Stimulated activated naive B cell treated with anti-CD40 and anti-IgM and Interleukin-4, amounts not matched to agents 10 μg/mL and 1 μg/mL and 100 μg/mL, for 72 hours (primary cell): ENCODE measurements around the gene CACNA1C.

Experiments used
- ATAC-seq, 2 donors: fragments of 150-1000 bp; cut with Tn5 transposase; replicated peaks; 2 replicates each; pipeline ENCODE4 v1.10.0; 2021; ENCODE audit warnings: moderate library complexity in 1 of 2
- DNase-seq: peaks from one replicate; pipeline ENCODE4 v3.0.0; 2021
- H3K27ac Mint-ChIP-seq: one replicate; pipeline ENCODE4 v1.8.0; 2022; ENCODE audit warnings: mild to moderate bottlenecking, mixed read lengths
- H3K27me3 Mint-ChIP-seq, 2 donors: one replicate each; pipeline ENCODE4 v1.8.0; 2022; ENCODE audit warnings: mixed read lengths in 2 of 2
- H3K36me3 Mint-ChIP-seq, 2 donors: one replicate each; pipeline ENCODE4 v1.8.0; 2022; ENCODE audit warnings: mixed read lengths in 2 of 2, mild to moderate bottlenecking in 1 of 2
- H3K4me1 Mint-ChIP-seq, 2 donors: one replicate each; pipeline ENCODE4 v1.8.0; 2022; ENCODE audit warnings: mixed read lengths in 2 of 2, mild to moderate bottlenecking in 1 of 2
- H3K4me3 Mint-ChIP-seq, 2 donors: one replicate each; pipeline ENCODE4 v1.8.0; 2022; ENCODE audit warnings: mild to moderate bottlenecking in 2 of 2, mixed read lengths in 2 of 2, moderate library complexity in 1 of 2
- H3K9me3 Mint-ChIP-seq, 2 donors: one replicate each; pipeline ENCODE4 v1.8.0; 2022; ENCODE audit warnings: mixed read lengths in 2 of 2, mild to moderate bottlenecking in 1 of 2

The CACNA1C gene

GRCh38 chr12:2271961-2272360, 219.2 kb downstream of the CACNA1C start:
- DNase-seq (no peak), ATAC-seq (no peak)
- Mint-ChIP-seq H3K27me3 (no peaks in the 10 kb centered on the region), H3K9me3 (no peaks in the 10 kb centered on the region), H3K27ac (no peak overlapping the region), H3K36me3 (no peaks in the 10 kb centered on the region), H3K4me3 (no peak overlapping the region), H3K4me1 (no peaks in the 10 kb centered on the region)

GRCh38 chr12:2273288-2273687, 220.5 kb downstream of the CACNA1C start:
- no peaks in the 10 kb centered on the region for H3K27me3 Mint-ChIP-seq
- ATAC-seq (no peak), DNase-seq (no peak)
- H3K4me1 Mint-ChIP-seq: no peaks in the 10 kb centered on the region
- no peaks in the 10 kb centered on the region for H3K36me3 Mint-ChIP-seq
- H3K4me3 Mint-ChIP-seq: no peak overlapping the region
- H3K27ac Mint-ChIP-seq: no peak overlapping the region
- H3K9me3 Mint-ChIP-seq: no peaks in the 10 kb centered on the region

GRCh38 chr12:2273751-2274150, 221.0 kb downstream of the CACNA1C start:
- DNase-seq: no peak
- no peaks in the 10 kb centered on the region for H3K36me3 Mint-ChIP-seq
- H3K27me3 Mint-ChIP-seq: no peaks in the 10 kb centered on the region
- H3K27ac Mint-ChIP-seq: no peak overlapping the region
- no peaks in the 10 kb centered on the region for H3K9me3 Mint-ChIP-seq
- no peak overlapping the region for H3K4me3 Mint-ChIP-seq
- no peak for ATAC-seq
- no peaks in the 10 kb centered on the region for H3K4me1 Mint-ChIP-seq

- no peak for ATAC-seq
- H3K36me3 Mint-ChIP-seq: no peaks in the 10 kb centered on the region
- no peaks in the 10 kb centered on the region for H3K4me1 Mint-ChIP-seq
- no peaks in the 10 kb centered on the region for H3K27me3 Mint-ChIP-seq
- no peaks in the 10 kb centered on the region for H3K9me3 Mint-ChIP-seq
- no peak for DNase-seq
- no peak overlapping the region for H3K27ac Mint-ChIP-seq
- H3K4me3 Mint-ChIP-seq: no peak overlapping the region
These were observed 221.9 kb downstream of the CACNA1C start for GRCh38 chr12:2274733-2275132.

GRCh38 chr12:2276288-2277033, 223.7 kb downstream of the CACNA1C start:
- DNase-seq (no peak), ATAC-seq (no peak)
- no peak overlapping the region for H3K27ac Mint-ChIP-seq
- H3K36me3 Mint-ChIP-seq: peaks cover 2 to 4% of the 10 kb centered on the region in 2 donors
- H3K4me1 Mint-ChIP-seq: no peaks in the 10 kb centered on the region
- H3K4me3 Mint-ChIP-seq: no peak overlapping the region
- H3K27me3 Mint-ChIP-seq: no peaks in the 10 kb centered on the region
- H3K9me3 Mint-ChIP-seq: peaks cover 2 to 9% of the 10 kb centered on the region in 2 donors

GRCh38 chr12:2277492-2278155, 224.8 kb downstream of the CACNA1C start:
- Mint-ChIP-seq H3K36me3 (peaks cover 2 to 4% of the 10 kb centered on the region in 2 donors), H3K27ac (peak overlapping the region; percentile 67), H3K9me3 (peaks cover 5 to 12% of the 10 kb centered on the region in 2 donors), H3K4me3 (no peak overlapping the region), H3K4me1 (no peaks in the 10 kb centered on the region), H3K27me3 (no peaks in the 10 kb centered on the region)
- no peak for ATAC-seq
- DNase-seq: no peak

- H3K27ac Mint-ChIP-seq: no peak overlapping the region
- DNase-seq (no peak), ATAC-seq (no peak)
- H3K27me3 Mint-ChIP-seq: peaks cover 15 to 16% of the 10 kb centered on the region in 2 donors
- H3K9me3 Mint-ChIP-seq: peaks cover 5 to 12% of the 10 kb centered on the region in 2 donors
- peaks cover 2 to 4% of the 10 kb centered on the region in 2 donors for H3K36me3 Mint-ChIP-seq
- peaks cover 9 to 16% of the 10 kb centered on the region in 2 donors for H3K4me1 Mint-ChIP-seq
- H3K4me3 Mint-ChIP-seq: no peak overlapping the region
These were observed 228.7 kb downstream of the CACNA1C start for GRCh38 chr12:2281446-2281845.

- Mint-ChIP-seq H3K36me3 (peaks cover 2 to 4% of the 10 kb centered on the region in 2 donors), H3K9me3 (peaks cover 5 to 12% of the 10 kb centered on the region in 2 donors), H3K4me1 (peaks cover 9 to 16% of the 10 kb centered on the region in 2 donors), H3K4me3 (no peak overlapping the region), H3K27ac (no peak overlapping the region), H3K27me3 (peaks cover 15 to 16% of the 10 kb centered on the region in 2 donors)
- no peak for DNase-seq
- no peak for ATAC-seq
These were observed 229.5 kb downstream of the CACNA1C start for GRCh38 chr12:2282318-2282717.

- ATAC-seq (no peak), DNase-seq (no peak)
- Mint-ChIP-seq H3K4me3 (no peak overlapping the region), H3K27me3 (peaks cover 15 to 16% of the 10 kb centered on the region in 2 donors), H3K27ac (no peak overlapping the region), H3K36me3 (peaks cover 2 to 4% of the 10 kb centered on the region in 2 donors), H3K4me1 (peaks cover 9 to 16% of the 10 kb centered on the region in 2 donors), H3K9me3 (peaks cover 5 to 12% of the 10 kb centered on the region in 2 donors)
These were observed 230.7 kb downstream of the CACNA1C start for GRCh38 chr12:2283480-2283879.

GRCh38 chr12:2283916-2284315, 231.1 kb downstream of the CACNA1C start:
- ATAC-seq: no peak
- no peak for DNase-seq
- peaks cover 9 to 16% of the 10 kb centered on the region in 2 donors for H3K4me1 Mint-ChIP-seq

GRCh38 chr12:2284321-2284813, 231.6 kb downstream of the CACNA1C start:
- Mint-ChIP-seq H3K27me3 (peaks cover 15 to 16% of the 10 kb centered on the region in 2 donors), H3K4me3 (no peak overlapping the region), H3K4me1 (peaks cover 9 to 16% of the 10 kb centered on the region in 2 donors), H3K27ac (no peak overlapping the region), H3K9me3 (peaks cover 5 to 12% of the 10 kb centered on the region in 2 donors), H3K36me3 (peaks cover 2 to 4% of the 10 kb centered on the region in 2 donors)
- DNase-seq: no peak
- peak; percentile 39 to 46 for ATAC-seq

More at GRCh38 chr12:2283916-2284315, 231.1 kb downstream of the CACNA1C start:
- Mint-ChIP-seq H3K4me3 (no peak overlapping the region), H3K27me3 (peaks cover 15 to 16% of the 10 kb centered on the region in 2 donors), H3K36me3 (peaks cover 2 to 4% of the 10 kb centered on the region in 2 donors), H3K27ac (no peak overlapping the region), H3K9me3 (peaks cover 5 to 12% of the 10 kb centered on the region in 2 donors)

- H3K4me3 Mint-ChIP-seq: no peak overlapping the region
- DNase-seq (peak; percentile 15), ATAC-seq (peak; percentile 77 to 85)
- H3K4me1 Mint-ChIP-seq: peaks cover 9 to 16% of the 10 kb centered on the region in 2 donors
- H3K9me3 Mint-ChIP-seq: peaks cover 5 to 12% of the 10 kb centered on the region in 2 donors
- no peak overlapping the region for H3K27ac Mint-ChIP-seq
- peaks cover 2 to 4% of the 10 kb centered on the region in 2 donors for H3K36me3 Mint-ChIP-seq
- peaks cover 15 to 16% of the 10 kb centered on the region in 2 donors for H3K27me3 Mint-ChIP-seq
These were observed 232.1 kb downstream of the CACNA1C start for GRCh38 chr12:2284857-2285256.

- peaks cover 2 to 4% of the 10 kb centered on the region in 2 donors for H3K36me3 Mint-ChIP-seq
These were observed 232.7 kb downstream of the CACNA1C start for GRCh38 chr12:2285462-2285861.

GRCh38 chr12:2286047-2286446, 233.3 kb downstream of the CACNA1C start:
- no peak for DNase-seq
- H3K27me3 Mint-ChIP-seq: peaks cover 15 to 21% of the 10 kb centered on the region in 2 donors
- no peaks in the 10 kb centered on the region for H3K36me3 Mint-ChIP-seq
- peaks cover 3 to 7% of the 10 kb centered on the region in 2 donors for H3K9me3 Mint-ChIP-seq
- H3K4me1 Mint-ChIP-seq: peaks cover 9 to 16% of the 10 kb centered on the region in 2 donors
- H3K27ac Mint-ChIP-seq: no peak overlapping the region
- no peak overlapping the region for H3K4me3 Mint-ChIP-seq
- no peak for ATAC-seq

More at GRCh38 chr12:2285462-2285861, 232.7 kb downstream of the CACNA1C start:
- no peak overlapping the region for H3K27ac Mint-ChIP-seq
- no peak overlapping the region for H3K4me3 Mint-ChIP-seq
- peaks cover 5 to 12% of the 10 kb centered on the region in 2 donors for H3K9me3 Mint-ChIP-seq
- peaks cover 15 to 20% of the 10 kb centered on the region in 2 donors for H3K27me3 Mint-ChIP-seq
- ATAC-seq: no peak
- no peak for DNase-seq
- H3K4me1 Mint-ChIP-seq: peaks cover 9 to 16% of the 10 kb centered on the region in 2 donors
